Uterus (tissue), 4 donors: ENCODE data around the gene HIRA. TPM values are rescaled to one million over a fixed set of nuclear protein-coding genes. Genes with fewer than 3 reads are reported as not detected.

ENCODE experiments used
- DNase-seq, 2 donors: peaks; one replicate each; pipeline ENCODE4 v3.0.0-alpha.2; 2019 to 2020
- H3K27ac ChIP-seq, 2 donors: fragments of 200-600 bp; sonication (generic); 1 replicate in 1 of 2; 2 replicates in 1 of 2; pipeline ENCODE4 v1.5.1; 2016 to 2018
- H3K27me3 ChIP-seq, 2 donors: fragments of 200-600 bp; sonication (generic); one replicate each; pipeline ENCODE4 v1.5.1; 2018 to 2019; ENCODE audit warnings: control low read depth in 1 of 2
- H3K36me3 ChIP-seq, 2 donors: fragments of 200-600 bp; sonication (generic); one replicate each; pipeline ENCODE4 v1.5.1; 2019; ENCODE audit warnings: control low read depth in 1 of 2
- H3K4me1 ChIP-seq, 2 donors: fragments of 200-600 bp; sonication (generic); one replicate each; pipeline ENCODE4 v1.5.1; 2018 to 2019; ENCODE audit warnings: control low read depth in 1 of 2
- H3K4me3 ChIP-seq, 2 donors: fragments of 200-600 bp; sonication (generic); 1 replicate in 1 of 2; 2 replicates in 1 of 2; pipeline ENCODE4 v1.5.1; 2018 to 2019; ENCODE audit warnings: mild to moderate bottlenecking in 1 of 2
- H3K9me3 ChIP-seq, 2 donors: fragments of 200-600 bp; sonication (generic); one replicate each; pipeline ENCODE4 v1.5.1; 2019; ENCODE audit warnings: control low read depth in 1 of 2
- POLR2A ChIP-seq, 2 donors: fragments of 450-650 bp; IDR thresholded peaks; one replicate each; pipeline ENCODE4 v1.6.1; 2016; ENCODE audit warnings: antibody characterized with exemption in 2 of 2, mild to moderate bottlenecking in 1 of 2, moderate library complexity in 1 of 2
- intact Hi-C: fragments of 100-400 bp; cut with DNase I; formaldehyde crosslinking; loops from one replicate; pipeline ENCODE4 v1.15.1; 2023; ENCODE audit warnings: low total_unique reads
- total RNA-seq, 4 donors: library from RNA; depleted of rRNA in 3 of 4; stranded (reverse); fragments of >200 nt in 3 of 4; gene quantifications; one replicate each; pipeline versions ENCODE4 v1.1.0 to v1.2.4, GENCODE V29; 2014 to 2023
- TF ChIP-seq, protein P1 (sequence below), 4 experiments: fragments of 200-600 bp in 2 of 4; fragments of 450-650 bp in 2 of 4; sonication (generic) in 2 of 4; IDR thresholded peaks; one replicate each; pipeline ENCODE4 v1.5.1; 2016 to 2019; ENCODE audit warnings: antibody characterized with exemption in 4 of 4, mild to moderate bottlenecking in 2 of 4, moderate library complexity in 1 of 4
- donor health status: DM: yes; HTN: yes; CAD: no.

The HIRA gene
- total RNA-seq, 4 donors from 2014 or later = 0.29 to 32.1 (median 11.7) TPM

DNA sequence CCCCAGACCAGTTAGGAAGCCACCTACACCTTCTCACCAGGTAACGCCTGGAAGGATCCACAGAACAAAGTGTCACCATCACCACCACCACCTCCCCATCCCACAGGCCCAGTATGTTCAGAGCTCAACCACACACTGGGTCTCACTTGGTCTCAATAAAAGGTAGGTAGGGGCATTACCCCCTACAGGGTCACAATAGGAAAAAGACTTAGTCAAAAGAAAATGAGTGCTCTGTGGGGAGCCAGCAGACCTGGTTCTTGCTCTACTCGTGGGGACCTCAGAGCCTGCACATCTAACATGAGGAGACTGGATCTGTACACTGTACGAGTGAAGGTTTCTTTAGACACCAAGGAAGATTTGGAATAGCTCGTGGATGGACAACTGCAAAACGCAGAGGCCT lies 49.3 kb downstream of the HIRA start:
- H3K27me3 ChIP-seq = no peaks in the 10 kb centered on the region
- no peaks in the 10 kb centered on the region for H3K36me3 ChIP-seq
- H3K9me3 ChIP-seq = no peaks in the 10 kb centered on the region
- no peak for TF ChIP-seq POLR2A (IDR thresholded peaks at IDR 0.05)
- TF ChIP-seq, protein P1, sequence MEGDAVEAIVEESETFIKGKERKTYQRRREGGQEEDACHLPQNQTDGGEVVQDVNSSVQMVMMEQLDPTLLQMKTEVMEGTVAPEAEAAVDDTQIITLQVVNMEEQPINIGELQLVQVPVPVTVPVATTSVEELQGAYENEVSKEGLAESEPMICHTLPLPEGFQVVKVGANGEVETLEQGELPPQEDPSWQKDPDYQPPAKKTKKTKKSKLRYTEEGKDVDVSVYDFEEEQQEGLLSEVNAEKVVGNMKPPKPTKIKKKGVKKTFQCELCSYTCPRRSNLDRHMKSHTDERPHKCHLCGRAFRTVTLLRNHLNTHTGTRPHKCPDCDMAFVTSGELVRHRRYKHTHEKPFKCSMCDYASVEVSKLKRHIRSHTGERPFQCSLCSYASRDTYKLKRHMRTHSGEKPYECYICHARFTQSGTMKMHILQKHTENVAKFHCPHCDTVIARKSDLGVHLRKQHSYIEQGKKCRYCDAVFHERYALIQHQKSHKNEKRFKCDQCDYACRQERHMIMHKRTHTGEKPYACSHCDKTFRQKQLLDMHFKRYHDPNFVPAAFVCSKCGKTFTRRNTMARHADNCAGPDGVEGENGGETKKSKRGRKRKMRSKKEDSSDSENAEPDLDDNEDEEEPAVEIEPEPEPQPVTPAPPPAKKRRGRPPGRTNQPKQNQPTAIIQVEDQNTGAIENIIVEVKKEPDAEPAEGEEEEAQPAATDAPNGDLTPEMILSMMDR (IDR thresholded peaks at IDR 0.05) = no peak
- H3K4me1 ChIP-seq = no peaks in the 10 kb centered on the region
- H3K4me3 ChIP-seq = no peak overlapping the region
- no peak overlapping the region for H3K27ac ChIP-seq
- intact Hi-C loops = no loop called here
- no peak for DNase-seq

DNA sequence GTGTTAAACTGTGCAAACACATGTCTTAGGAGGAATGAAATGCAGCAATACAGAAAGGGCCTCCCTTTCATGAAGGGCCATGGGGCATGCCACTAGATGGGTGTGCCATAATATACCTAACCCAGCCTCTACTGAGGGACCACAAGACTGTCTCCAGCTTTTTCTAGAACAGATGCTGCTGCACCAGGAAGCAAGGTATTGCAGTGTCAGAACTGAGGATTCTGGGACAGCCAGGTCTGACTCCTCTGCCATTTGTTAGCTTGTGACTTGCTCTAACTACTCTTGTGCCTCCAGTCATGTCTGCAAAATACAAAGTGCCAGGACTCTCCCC lies 53.2 kb downstream of the HIRA start:
- Histone ChIP-seq H3K36me3 (no peaks in the 10 kb centered on the region), H3K27ac (no peak overlapping the region), H3K27me3 (no peaks in the 10 kb centered on the region), H3K4me3 (no peak overlapping the region), H3K4me1 (no peaks in the 10 kb centered on the region), H3K9me3 (no peaks in the 10 kb centered on the region)
- TF ChIP-seq, protein P1 (IDR thresholded peaks at IDR 0.05) = no peak
- no peak for DNase-seq
- intact Hi-C loops = no loop called here

DNA sequence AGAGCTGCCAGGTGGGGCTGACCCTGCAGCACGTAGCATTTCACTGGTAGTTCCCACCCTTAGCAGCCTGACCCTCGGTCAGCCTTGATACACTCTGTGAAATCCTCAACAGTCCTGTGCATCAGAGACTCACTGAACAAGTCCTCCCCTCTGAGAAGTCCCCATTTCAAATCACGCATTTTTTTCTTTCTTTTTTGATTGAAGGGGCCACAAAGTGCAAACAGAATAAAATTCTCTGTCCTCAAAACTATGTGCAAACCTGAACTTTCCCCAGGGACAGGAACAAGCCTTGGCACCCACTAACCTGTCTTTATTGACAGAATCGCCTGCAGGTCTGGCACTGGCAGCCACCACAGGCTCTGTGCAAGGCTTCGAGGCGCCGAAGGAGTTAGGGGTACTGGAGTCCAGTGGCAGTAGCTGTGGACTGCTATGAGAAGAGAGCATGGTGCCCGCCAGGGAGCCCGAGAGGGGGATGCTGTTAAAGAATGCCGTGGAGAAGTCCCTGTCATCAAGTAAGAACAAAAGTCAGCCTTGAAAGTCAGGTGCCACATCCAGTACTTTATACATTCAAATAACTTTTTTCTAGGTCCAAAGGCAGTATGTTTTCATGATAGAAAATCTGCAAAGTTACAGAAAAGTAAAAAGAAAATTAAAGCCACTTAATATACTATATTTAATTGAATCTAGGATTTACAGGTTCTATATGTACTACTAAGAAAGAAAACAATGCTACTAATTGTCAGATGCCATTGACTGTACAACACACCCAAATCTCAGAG lies 53.8 kb downstream of the HIRA start:
- DNase-seq = no peak
- no peak overlapping the region for H3K4me3 ChIP-seq
- no peaks in the 10 kb centered on the region for H3K36me3 ChIP-seq
- H3K27me3 ChIP-seq = no peaks in the 10 kb centered on the region
- no peaks in the 10 kb centered on the region for H3K9me3 ChIP-seq
- no peak for TF ChIP-seq POLR2A (IDR thresholded peaks at IDR 0.05)
- TF ChIP-seq, protein P1 (IDR thresholded peaks at IDR 0.05) = no peak
- intact Hi-C loops = no loop called here
- H3K4me1 ChIP-seq = no peaks in the 10 kb centered on the region
- H3K27ac ChIP-seq = no peak overlapping the region

DNA sequence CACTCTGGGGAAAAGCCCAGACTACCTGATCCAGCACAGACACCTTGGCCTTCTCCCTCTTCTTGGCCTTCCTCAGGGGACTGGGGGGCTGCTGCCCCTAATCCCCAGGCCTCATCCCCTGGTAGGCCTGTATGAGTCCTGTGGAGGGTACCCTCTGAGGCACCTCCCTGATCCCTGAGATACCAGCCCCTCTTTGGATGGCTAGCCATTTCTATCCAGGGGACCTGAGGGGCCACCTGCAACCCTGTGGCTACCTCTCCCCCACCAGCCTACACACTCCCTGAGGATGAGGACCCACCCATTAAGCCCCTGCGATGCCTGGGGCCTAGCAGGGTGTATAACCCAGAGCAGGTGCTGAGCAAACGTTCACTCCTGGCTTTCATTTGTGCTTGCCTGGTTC lies 54.6 kb downstream of the HIRA start:
- TF ChIP-seq, protein P1 (IDR thresholded peaks at IDR 0.05) = no peak
- TF ChIP-seq POLR2A (IDR thresholded peaks at IDR 0.05) = no peak
- Histone ChIP-seq H3K4me1 (no peaks in the 10 kb centered on the region), H3K4me3 (no peak overlapping the region), H3K9me3 (no peaks in the 10 kb centered on the region), H3K27ac (no peak overlapping the region), H3K36me3 (no peaks in the 10 kb centered on the region), H3K27me3 (no peaks in the 10 kb centered on the region)
- intact Hi-C loops = no loop called here
- no peak for DNase-seq

DNA sequence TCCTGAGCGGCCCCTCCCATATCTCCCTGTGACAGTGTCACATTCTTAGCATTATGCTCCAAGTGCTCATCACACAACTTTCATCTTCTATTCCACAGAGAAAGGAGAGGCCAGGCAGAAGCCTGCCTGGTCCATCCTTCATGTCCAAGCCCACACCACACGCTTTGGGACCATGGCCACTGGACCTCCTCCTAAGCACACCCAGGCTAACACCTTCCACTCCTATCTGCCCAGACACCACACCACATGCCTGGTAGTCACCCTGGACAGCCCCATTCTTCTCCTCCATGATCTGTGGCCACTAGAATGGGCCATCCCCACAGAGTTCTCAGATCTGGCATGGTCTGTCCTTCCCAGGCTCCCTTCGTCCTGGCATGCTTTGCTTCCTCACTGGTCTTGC lies 55.3 kb downstream of the HIRA start:
- no peaks in the 10 kb centered on the region for H3K4me1 ChIP-seq
- no peak for DNase-seq
- no peak overlapping the region for H3K4me3 ChIP-seq
- H3K9me3 ChIP-seq = no peaks in the 10 kb centered on the region
- H3K27ac ChIP-seq = no peak overlapping the region
- H3K27me3 ChIP-seq = no peaks in the 10 kb centered on the region
- intact Hi-C loops = no loop called here
- TF ChIP-seq POLR2A (IDR thresholded peaks at IDR 0.05) = no peak
- TF ChIP-seq, protein P1 (IDR thresholded peaks at IDR 0.05) = no peak
- H3K36me3 ChIP-seq = no peaks in the 10 kb centered on the region
